GM18526 (cell line): Measurements from ENCODE around the gene ULK2.

Experiments used
- POLR2A ChIP-seq: IDR thresholded peaks from 3 replicates; pipeline ENCODE4 v1.6.1; 2011; ENCODE audit not compliant: insufficient read length; ENCODE audit errors: extremely low read depth

ULK2 gene

DNA sequence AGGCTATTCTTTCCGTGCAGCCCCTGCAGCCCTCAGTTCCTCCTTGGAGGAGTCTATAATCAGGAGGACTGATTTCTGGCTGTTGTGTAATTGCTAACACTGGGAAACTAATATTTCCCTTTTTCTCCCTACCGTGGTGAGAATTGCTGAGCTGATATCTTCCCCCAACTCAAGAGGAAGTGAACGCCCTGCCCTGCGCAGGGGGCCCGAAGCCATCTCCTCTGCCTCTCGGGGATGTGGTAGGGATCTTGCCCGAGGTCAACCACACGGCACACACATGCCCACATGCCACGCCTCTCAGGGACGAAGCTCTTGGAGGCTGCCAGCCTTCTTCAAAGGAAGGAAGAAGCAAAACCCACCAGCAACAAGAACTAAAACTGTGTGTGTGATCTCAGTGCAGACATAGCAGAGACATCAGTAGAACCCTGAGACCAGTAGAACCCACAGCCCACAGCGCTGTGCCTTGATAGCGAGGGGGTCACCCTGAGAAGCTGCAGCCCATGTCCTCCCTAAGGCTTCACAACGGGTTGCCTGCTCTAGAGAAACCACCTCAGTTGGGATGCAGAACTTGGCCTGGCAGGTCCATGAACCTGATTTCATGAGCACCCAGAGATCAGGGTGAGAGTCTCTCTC, 8.9 kb upstream of the ULK2 start:
- no peak for TF ChIP-seq POLR2A

DNA sequence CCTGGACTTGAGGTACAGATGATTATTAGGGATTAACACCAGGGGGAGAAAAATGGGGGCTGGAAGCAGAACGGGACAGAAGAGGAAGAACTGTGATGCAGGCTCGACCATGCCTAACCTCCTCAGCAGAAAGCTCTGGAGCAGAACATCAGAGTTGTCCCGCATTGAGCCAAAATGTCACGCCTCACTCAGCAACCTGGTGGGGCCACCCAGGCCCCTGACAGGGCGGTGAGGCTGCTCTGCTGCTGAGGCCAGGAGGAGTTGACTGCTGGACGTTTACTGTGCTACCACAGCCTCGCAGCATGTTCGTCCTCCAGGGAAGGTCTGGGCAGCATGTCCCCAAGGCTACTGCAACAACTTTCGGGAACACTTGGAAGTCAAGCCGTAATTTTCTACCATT, 6.5 kb upstream of the ULK2 start:
- TF ChIP-seq POLR2A, result no peak

DNA sequence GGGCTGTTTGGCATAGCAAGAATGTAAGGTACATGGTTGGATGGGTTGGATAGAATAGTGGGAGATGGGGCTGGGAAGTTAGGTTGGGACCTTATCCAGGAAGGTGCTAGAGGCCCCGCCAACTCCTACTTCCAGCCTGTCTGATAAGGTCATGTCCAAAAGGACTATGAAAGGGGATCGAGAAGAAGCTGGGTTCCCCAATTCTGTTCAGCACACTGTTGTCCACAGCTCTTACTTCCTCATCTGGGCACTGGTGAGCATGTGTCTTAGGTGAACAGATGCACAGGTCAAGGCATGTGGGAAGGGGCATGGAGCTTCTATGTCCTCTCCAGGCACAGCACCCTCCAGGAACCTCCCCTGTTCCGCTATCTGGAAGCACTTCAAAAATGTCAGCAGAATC, 5.6 kb upstream of the ULK2 start:
- TF ChIP-seq POLR2A, result no peak

DNA sequence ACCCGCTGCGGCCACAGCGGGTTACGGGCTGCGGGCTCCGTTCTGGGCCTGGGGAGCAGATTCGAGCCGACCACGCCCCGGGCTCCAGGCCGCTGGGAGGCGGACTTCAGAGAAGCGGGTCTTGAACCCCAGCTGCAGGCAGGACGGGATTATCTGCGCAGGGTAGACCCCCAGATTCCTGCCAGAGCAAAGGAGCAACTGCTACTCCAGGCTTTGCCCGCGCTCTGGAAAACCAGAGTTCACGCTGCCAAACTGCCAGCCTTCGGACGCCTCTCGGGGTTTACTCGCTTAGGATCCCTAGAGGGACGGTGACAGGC, 301 bp upstream of the ULK2 start:
- TF ChIP-seq POLR2A, result no peak

DNA sequence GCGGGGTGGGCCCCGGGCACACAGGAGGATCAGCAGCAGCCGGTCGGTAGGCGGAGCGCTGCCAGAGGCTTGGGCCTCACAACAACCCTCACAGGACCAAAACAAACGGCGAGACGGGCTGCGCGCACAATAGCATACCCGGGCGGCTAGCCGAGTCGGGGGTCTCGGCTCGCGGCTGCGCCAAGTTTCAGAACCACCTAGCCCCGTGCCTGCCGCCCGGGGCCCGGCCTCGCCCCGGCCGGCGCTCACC, 732 bp downstream of the ULK2 start:
- TF ChIP-seq POLR2A, result no peak

GRCh38 chr17:19865021-19865420, 2.7 kb downstream of the ULK2 start:
- TF ChIP-seq POLR2A, result no peak

- TF ChIP-seq POLR2A, result no peak
Measured at GRCh38 chr17:19857640-19858039, 10.1 kb downstream of the ULK2 start.

DNA sequence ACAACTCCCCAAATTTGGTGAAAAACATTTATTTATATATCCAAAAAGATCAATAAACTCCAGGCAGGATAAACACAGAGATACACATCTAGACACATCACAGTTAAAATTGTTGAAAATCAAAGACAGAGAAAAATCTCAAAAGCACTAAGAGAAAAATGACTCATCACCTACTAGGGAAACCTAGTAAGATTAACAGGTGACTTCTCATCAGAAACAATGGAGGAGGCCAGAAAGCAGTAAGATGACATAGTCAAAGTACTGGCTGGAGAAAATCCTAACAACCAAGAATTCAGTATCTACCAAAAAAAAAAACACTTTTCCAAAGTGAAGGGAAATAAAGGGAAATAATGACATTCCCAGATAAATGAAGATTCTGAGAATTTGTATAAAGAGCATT, 33.8 kb downstream of the ULK2 start:
- TF ChIP-seq POLR2A, result no peak

DNA sequence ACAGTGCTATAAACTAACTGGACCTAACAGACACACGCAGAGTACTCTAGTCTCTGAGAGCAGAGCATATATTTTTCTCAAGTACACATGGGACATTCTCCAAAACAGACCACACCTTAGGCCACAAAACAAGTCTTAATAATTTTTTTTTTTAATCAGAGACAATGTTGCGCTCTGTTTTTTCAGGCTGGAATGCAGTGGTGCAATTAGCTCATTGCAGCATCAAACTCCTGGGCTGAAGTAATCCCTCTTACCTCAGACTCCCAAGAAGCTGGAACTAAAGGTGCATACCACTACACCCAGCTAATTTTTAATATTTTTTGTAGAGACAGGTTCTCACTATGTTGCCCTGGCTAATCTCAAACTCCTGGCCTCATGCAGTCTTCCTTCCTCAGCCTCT, 37.7 kb downstream of the ULK2 start:
- no peak for TF ChIP-seq POLR2A

DNA sequence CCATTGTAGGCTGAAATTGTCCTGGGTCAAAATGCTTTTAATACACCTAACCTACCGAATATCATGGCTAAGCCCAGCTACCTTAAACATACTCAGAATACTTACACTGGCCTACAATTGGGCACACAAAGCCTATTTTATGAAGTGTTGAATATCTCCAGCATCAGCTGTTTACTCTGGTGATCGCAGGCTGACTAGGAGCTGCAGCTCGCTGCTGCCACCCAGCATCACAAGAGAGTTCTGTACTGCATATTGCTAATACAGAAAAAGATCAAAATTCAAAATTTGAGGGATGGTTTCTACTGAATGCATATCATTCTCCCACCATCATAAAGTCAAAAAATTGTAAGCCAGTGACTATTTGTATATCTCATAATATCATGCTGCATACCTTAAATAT, 55.3 kb downstream of the ULK2 start:
- TF ChIP-seq POLR2A, result no peak

- no peak for TF ChIP-seq POLR2A
Measured at GRCh38 chr17:19805006-19805405, 62.7 kb downstream of the ULK2 start.

- TF ChIP-seq POLR2A, result no peak
Measured at GRCh38 chr17:19800571-19800970, 67.2 kb downstream of the ULK2 start.

GRCh38 chr17:19799796-19800195, 67.9 kb downstream of the ULK2 start:
- TF ChIP-seq POLR2A, result no peak

DNA sequence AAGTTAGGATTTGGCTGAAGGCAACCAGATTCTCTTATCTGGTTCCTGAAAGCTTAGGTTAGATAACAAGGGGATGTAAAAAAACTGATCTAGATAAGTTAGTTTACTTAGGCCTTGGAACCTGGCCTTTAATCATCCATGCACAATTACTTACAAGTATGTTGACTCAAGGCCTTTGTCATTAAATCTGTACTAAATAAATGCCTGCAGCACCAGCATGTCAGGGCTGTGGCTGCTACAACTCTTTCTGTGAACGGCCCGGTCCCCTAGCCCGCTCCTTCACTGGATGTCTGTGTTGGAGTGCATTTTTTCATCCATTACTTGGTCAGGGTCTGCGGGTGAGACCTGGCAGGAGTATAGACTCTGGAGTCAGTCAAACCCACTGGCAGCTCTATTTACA, 71.3 kb downstream of the ULK2 start:
- TF ChIP-seq POLR2A, result no peak

DNA sequence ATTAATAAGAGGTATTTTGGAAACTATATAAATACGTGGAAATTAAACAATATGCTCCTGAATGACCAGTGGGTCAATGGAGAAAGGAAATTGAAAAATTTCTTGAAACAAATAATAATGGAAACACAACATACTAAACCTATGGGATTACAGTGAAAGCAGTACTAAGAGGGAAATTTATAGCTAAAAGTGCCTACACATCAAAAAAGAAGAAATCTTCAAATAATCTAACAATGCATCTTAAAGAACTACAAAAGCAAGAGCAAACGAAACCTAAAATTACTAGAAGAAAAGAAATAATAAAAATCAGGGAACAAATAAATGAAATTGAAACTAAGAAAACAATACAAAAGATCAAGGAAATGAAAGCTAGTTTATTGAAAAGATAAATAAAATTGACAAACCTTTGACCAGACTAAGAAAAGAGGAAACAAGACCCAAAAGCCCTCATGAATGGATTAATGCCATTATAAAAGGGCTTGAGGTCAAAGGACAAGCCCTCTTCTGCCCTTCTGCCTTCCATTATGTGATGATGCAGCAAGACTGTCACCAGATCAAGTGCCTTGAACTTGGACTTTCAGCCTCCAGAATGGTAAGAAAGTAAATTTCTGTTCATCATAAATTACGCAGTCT, 75.7 kb downstream of the ULK2 start:
- no peak for TF ChIP-seq POLR2A

- no peak for TF ChIP-seq POLR2A
Measured at GRCh38 chr17:19787733-19788357, 79.9 kb downstream of the ULK2 start.

DNA sequence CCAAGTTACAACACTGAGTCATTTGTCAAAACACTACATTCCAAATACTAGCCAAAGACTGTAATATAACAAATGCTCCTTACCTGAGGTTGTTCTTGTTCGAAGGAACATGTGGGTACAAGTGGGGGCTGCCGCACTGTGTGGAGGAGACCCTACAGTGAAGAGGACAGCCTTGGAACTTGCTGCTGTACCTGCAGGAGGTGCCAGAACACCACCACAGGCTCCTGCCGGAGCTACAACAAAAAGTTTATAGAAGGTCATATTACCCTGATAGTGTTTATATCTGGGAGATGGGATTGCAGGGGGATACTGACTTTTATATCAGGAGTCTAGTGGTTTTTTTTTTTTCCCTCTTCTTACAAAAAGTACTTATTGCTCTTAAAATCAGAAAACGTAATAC, 81.9 kb downstream of the ULK2 start:
- TF ChIP-seq POLR2A, result no peak
